Glomerular visceral epithelial cell (primary cell): ENCODE measurements around the gene RAD9A.

ENCODE experiments used
- DNase-seq: peaks from one replicate; pipeline ENCODE4 v3.0.0-alpha.2; 2016; ENCODE audit errors: extremely low spot score

The RAD9A gene

GRCh38 chr11:67357831-67358670, 33.7 kb upstream of the RAD9A start:
- peak; percentile 80 for DNase-seq

- DNase-seq: no peak
Observed at GRCh38 chr11:67364169-67364568, 27.6 kb upstream of the RAD9A start.

- no peak for DNase-seq
Observed at GRCh38 chr11:67364783-67365722, 26.7 kb upstream of the RAD9A start.

GRCh38 chr11:67365736-67366444, 25.9 kb upstream of the RAD9A start:
- DNase-seq: no peak

GRCh38 chr11:67366546-67366945, 25.2 kb upstream of the RAD9A start:
- DNase-seq: no peak

- DNase-seq: no peak
Observed at GRCh38 chr11:67366961-67367760, 24.6 kb upstream of the RAD9A start.

GRCh38 chr11:67367761-67368227, 24.0 kb upstream of the RAD9A start:
- no peak for DNase-seq

- peak; percentile 74 for DNase-seq
Observed at GRCh38 chr11:67368621-67369020, 23.2 kb upstream of the RAD9A start.

GRCh38 chr11:67369275-67369674, 22.5 kb upstream of the RAD9A start:
- no peak for DNase-seq

GRCh38 chr11:67369801-67370284, 21.9 kb upstream of the RAD9A start:
- peak; percentile 89 for DNase-seq

GRCh38 chr11:67370351-67371076, 21.3 kb upstream of the RAD9A start:
- peak; percentile 50 for DNase-seq

- peak; percentile 77 for DNase-seq
Observed at GRCh38 chr11:67371189-67371910, 20.4 kb upstream of the RAD9A start.

- no peak for DNase-seq
Observed at GRCh38 chr11:67371911-67372320, 19.9 kb upstream of the RAD9A start.

GRCh38 chr11:67372321-67372992, 19.3 kb upstream of the RAD9A start:
- DNase-seq: peak; percentile 56

- peak; percentile 42 for DNase-seq
Observed at GRCh38 chr11:67372993-67373647, 18.7 kb upstream of the RAD9A start, which contains the start of gene CLCF1. Gene CLCF1, minus strand, starts transcription at chr11:67373598. Its CDS starts 59 bp downstream, at chr11:67373539.

GRCh38 chr11:67373648-67374570, 17.9 kb upstream of the RAD9A start:
- DNase-seq: peak; percentile 99
